Measurements from ENCODE around the gene RAB6A. TPM values are rescaled to one million over a fixed set of nuclear protein-coding genes. Genes with fewer than 3 reads are reported as not detected.
"Not testable (repeated sequence)": the region's sequence is repeated elsewhere in the genome, so short reads cannot be mapped to it uniquely, and the experiment has no call there.

Gene RAB6A
- total RNA-seq, 1 donor, result 153 TPM

DNA sequence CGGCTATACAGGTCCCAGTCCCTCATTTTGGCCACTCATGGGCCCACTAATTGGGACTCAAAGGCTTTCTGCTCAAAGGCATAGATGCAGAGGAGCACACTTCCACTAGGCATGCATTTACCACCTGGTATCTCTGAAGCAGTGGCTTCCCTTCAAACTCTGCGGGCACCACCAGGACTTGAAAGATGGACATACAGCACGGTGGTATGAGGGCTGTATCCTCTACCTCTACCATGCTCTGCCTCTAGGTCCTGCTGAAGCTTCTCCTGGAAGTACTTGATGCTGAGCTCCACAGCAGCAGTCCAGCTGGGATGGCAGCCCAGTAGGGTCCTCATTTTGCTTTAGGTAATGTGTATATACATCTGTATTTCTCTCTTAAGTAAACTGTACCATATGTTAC, 49.9 kb downstream of the RAB6A start:
- no peak for TF ChIP-seq CTCF (IDR thresholded peaks at IDR 0.05; ENCODE audit: insufficient read depth, low read depth, low read length)
- no peak for DNase-seq (ENCODE audit: low read depth)

GRCh38 chr11:73705053-73705452, 55.8 kb downstream of the RAB6A start:
- no peak for TF ChIP-seq CTCF (IDR thresholded peaks at IDR 0.05; ENCODE audit: insufficient read depth, low read depth, low read length)
- no peak for DNase-seq (ENCODE audit: low read depth)
- no peak overlapping the region for H3K4me3 ChIP-seq (ENCODE audit: low read depth, low read length)

More for the DNA sequence above, 49.9 kb downstream of the RAB6A start:
- H3K4me3 ChIP-seq (ENCODE audit: low read depth, low read length), result no peak overlapping the region

DNA sequence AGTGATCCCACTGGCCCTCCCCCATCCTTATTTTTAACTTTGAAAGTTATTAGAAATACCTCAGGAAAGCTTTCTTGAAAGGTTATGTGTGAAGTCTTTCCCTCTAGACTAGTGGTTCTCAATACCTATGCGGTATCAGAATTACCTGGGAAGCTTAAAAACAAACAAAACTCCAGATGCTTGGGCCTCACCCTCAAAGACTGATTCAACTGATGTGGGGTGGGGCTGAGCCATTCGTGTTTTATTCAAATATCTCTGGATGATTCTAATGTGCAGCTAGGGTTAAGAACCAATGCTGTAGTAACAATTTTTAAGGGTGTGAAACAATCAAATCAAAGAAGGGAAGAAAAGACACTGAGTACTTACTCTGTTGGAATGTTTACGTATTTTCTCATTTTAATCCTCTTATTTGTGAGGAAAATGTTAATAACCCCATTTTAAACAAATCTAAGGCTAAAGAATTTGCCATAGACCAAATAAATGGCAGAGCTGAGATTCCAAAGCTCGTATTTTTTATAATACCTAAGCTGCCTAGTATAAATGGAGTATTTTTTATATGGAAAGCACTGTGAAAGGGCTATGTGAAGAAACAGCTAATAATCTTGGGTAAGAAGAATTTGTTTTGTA, 66.9 kb downstream of the RAB6A start:
- H3K4me3 ChIP-seq (ENCODE audit: low read depth, low read length), result no peak overlapping the region
- no peak for TF ChIP-seq CTCF (IDR thresholded peaks at IDR 0.05; ENCODE audit: insufficient read depth, low read depth, low read length)
- DNase-seq (ENCODE audit: low read depth), result no peak

DNA sequence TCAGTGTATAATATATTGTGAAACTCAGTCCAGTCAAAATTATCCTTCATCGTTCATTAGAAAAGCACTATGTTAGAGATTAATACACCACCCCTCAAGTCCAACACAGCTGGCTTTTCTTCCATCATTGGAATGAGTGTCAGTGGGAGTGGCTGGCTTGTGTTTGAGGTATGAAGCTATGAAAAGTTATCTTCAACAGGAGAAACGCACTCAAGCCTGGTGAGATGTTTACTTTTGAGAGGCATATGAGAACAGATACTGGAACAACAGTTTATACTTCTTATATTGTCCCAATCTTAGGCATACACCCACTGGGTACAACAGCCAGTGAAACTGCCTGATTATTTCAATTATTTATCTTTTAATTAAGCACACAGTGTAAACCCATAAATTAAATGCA, 80.2 kb downstream of the RAB6A start:
- no peak overlapping the region for H3K4me3 ChIP-seq (ENCODE audit: low read depth, low read length)
- TF ChIP-seq CTCF (IDR thresholded peaks at IDR 0.05; ENCODE audit: insufficient read depth, low read depth, low read length), result no peak
- DNase-seq (ENCODE audit: low read depth), result peak; percentile 42

DNA sequence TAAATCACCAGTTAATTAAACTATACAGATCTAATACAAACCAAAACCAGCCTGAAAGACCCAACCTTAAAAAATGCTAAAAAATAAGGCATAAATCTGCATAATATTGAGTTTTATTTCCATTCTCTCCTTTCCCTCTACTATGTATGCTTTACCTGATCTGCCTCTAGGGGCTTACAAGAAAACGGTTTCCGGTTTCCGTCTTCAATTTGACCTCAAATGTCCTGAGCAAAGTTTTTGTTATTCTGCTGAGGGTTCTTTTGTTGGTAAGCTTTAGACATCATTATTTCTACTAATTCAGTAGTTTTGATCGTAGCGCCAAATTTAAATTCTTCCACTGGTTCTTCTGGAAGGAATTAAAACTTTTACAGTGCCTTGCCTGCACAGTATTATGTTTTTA, 84.3 kb downstream of the RAB6A start:
- not testable (repeated sequence) for H3K4me3 ChIP-seq (ENCODE audit: low read depth, low read length); DNase-seq (ENCODE audit: low read depth)

DNA sequence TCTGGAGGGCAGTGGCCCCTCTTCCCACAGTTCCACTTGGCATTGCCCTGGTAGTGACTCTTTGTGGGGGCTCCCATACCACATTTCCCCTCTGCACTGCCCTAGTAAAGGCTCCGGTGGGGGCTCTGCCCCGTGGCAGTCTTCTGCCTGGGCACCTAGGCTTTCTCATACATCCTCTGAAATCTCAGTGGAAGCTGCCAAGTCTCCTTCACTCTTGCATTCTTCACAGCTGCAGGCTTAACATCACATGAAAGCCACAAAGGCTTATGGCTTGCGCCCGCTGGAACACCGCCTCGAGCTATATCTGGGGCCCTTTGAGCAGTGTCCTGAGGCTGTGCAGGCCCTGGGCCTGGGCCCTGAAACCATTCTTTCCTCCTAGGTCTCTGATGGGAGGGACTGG, 89.2 kb downstream of the RAB6A start:
- DNase-seq (ENCODE audit: low read depth), result peak; percentile 28
- no peak overlapping the region for H3K4me3 ChIP-seq (ENCODE audit: low read depth, low read length)
- no peak for TF ChIP-seq CTCF (IDR thresholded peaks at IDR 0.05; ENCODE audit: insufficient read depth, low read depth, low read length)

DNA sequence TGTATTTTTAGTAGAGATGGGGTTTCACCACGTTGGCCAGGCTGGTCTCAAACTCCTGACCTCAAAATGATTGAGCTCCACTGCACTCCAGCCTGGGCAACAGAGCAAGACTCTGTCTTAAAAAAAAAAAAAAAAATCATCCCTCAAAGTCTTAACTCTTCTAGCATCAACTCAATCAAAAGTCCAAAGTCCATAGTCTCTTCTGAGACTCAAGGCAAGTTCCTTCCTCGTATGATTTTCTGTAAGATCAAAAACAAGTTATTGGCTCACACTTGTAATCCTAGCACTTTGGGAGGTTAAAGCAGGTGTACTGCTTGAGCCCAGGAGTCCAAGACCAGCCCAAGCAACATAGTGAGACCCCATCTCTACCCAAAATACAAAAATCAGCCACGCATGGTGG, 90.1 kb downstream of the RAB6A start:
- DNase-seq (ENCODE audit: low read depth), result no peak
- TF ChIP-seq CTCF (IDR thresholded peaks at IDR 0.05; ENCODE audit: insufficient read depth, low read depth, low read length), result no peak
- H3K4me3 ChIP-seq (ENCODE audit: low read depth, low read length), result no peak overlapping the region

All from fibroblast of villous mesenchyme (primary cell).